GM19397 (cell line): Measurements from ENCODE around the gene SEMA6D.
"Not testable (repeated sequence)": the region's sequence is repeated elsewhere in the genome, so short reads cannot be mapped to it uniquely, and the experiment has no call there.

ENCODE experiments used
- ATAC-seq: cut with Tn5 transposase; IDR thresholded peaks from one replicate; pipeline ENCODE4 v1.9.1; 2021; ENCODE audit warnings: mild to moderate bottlenecking, moderate library complexity; ENCODE audit not compliant: unreplicated experiment

SEMA6D gene

GRCh38 chr15:47715856-47716445 lies 1.4 kb upstream of the SEMA6D start:
- no peak for ATAC-seq

- ATAC-seq = no peak
Observed at GRCh38 chr15:47716516-47716915, 789 bp upstream of the SEMA6D start.

GRCh38 chr15:47718497-47719437 lies 1.5 kb downstream of the SEMA6D start:
- no peak for ATAC-seq

- no peak for ATAC-seq
Observed at GRCh38 chr15:47719730-47720129, 2.4 kb downstream of the SEMA6D start.

GRCh38 chr15:47720555-47720954 lies 3.2 kb downstream of the SEMA6D start:
- no peak for ATAC-seq

- ATAC-seq = no peak
Observed at GRCh38 chr15:47721676-47722075, 4.4 kb downstream of the SEMA6D start.

- ATAC-seq = no peak
Observed at GRCh38 chr15:47724346-47724745, 7.0 kb downstream of the SEMA6D start.

- no peak for ATAC-seq
Observed at GRCh38 chr15:47725051-47725450, 7.7 kb downstream of the SEMA6D start.

- no peak for ATAC-seq
Observed at GRCh38 chr15:47725906-47726305, 8.6 kb downstream of the SEMA6D start.

- no peak for ATAC-seq
Observed at GRCh38 chr15:47726399-47726823, 9.1 kb downstream of the SEMA6D start.

GRCh38 chr15:47727137-47727536 lies 9.8 kb downstream of the SEMA6D start:
- ATAC-seq = no peak

GRCh38 chr15:47727676-47728075 lies 10.4 kb downstream of the SEMA6D start:
- ATAC-seq = no peak

- ATAC-seq = no peak
Observed at GRCh38 chr15:47728426-47728825, 11.1 kb downstream of the SEMA6D start.

- no peak for ATAC-seq
Observed at GRCh38 chr15:47728886-47729285, 11.6 kb downstream of the SEMA6D start.

- no peak for ATAC-seq
Observed at GRCh38 chr15:47731230-47731629, 13.9 kb downstream of the SEMA6D start.

- no peak for ATAC-seq
Observed at GRCh38 chr15:47732248-47732647, 14.9 kb downstream of the SEMA6D start.

GRCh38 chr15:47733085-47733484 lies 15.8 kb downstream of the SEMA6D start:
- no peak for ATAC-seq

GRCh38 chr15:47736143-47736786 lies 19.0 kb downstream of the SEMA6D start:
- no peak for ATAC-seq

GRCh38 chr15:47737477-47737876 lies 20.2 kb downstream of the SEMA6D start:
- ATAC-seq = no peak

GRCh38 chr15:47738144-47738825 lies 21.0 kb downstream of the SEMA6D start:
- not testable (repeated sequence) for ATAC-seq

GRCh38 chr15:47741082-47741481 lies 23.8 kb downstream of the SEMA6D start:
- ATAC-seq = no peak
